Activated naive CD8-positive, alpha-beta T cell treated with anti-CD3 and anti-CD28 coated beads for 36 hours (primary cell): Measurements from ENCODE around the gene FBXW10. TPM values are rescaled to one million over a fixed set of nuclear protein-coding genes. Genes with fewer than 3 reads are reported as not detected.
"Not testable (repeated sequence)": the region's sequence is repeated elsewhere in the genome, so short reads cannot be mapped to it uniquely, and the experiment has no call there.

Experiments
- DNase-seq: peaks from one replicate; pipeline ENCODE4 v3.0.0; 2021
- H3K27ac Mint-ChIP-seq: one replicate; pipeline ENCODE4 v1.8.0; 2022; ENCODE audit warnings: mild to moderate bottlenecking, moderate library complexity, mixed read lengths
- H3K27me3 Mint-ChIP-seq: one replicate; pipeline ENCODE4 v1.8.0; 2022; ENCODE audit warnings: mild to moderate bottlenecking, mixed read lengths
- H3K36me3 Mint-ChIP-seq: one replicate; pipeline ENCODE4 v1.8.0; 2021; ENCODE audit warnings: mild to moderate bottlenecking, mixed read lengths
- H3K4me1 Mint-ChIP-seq: one replicate; pipeline ENCODE4 v1.8.0; 2021; ENCODE audit warnings: mixed read lengths
- H3K4me3 Mint-ChIP-seq: one replicate; pipeline ENCODE4 v1.8.0; 2022; ENCODE audit warnings: mild to moderate bottlenecking, moderate library complexity, mixed read lengths
- H3K9me3 Mint-ChIP-seq: one replicate; pipeline ENCODE4 v1.8.0; 2022; ENCODE audit warnings: mixed read lengths
- total RNA-seq, 2 experiments: library from RNA; stranded (reverse); gene quantifications; one replicate each; pipeline ENCODE4 v1.2.3, GENCODE V29; 2021

Gene FBXW10
- total RNA-seq, 2 experiments from 2014 or later, result not detected

- H3K9me3 Mint-ChIP-seq, DNase-seq, H3K4me1 Mint-ChIP-seq, H3K27me3 Mint-ChIP-seq, H3K27ac Mint-ChIP-seq, H3K4me3 Mint-ChIP-seq, H3K36me3 Mint-ChIP-seq: not testable (repeated sequence)
These were observed 4.0 kb upstream of the FBXW10 start for GRCh38 chr17:18739616-18740391.

DNA sequence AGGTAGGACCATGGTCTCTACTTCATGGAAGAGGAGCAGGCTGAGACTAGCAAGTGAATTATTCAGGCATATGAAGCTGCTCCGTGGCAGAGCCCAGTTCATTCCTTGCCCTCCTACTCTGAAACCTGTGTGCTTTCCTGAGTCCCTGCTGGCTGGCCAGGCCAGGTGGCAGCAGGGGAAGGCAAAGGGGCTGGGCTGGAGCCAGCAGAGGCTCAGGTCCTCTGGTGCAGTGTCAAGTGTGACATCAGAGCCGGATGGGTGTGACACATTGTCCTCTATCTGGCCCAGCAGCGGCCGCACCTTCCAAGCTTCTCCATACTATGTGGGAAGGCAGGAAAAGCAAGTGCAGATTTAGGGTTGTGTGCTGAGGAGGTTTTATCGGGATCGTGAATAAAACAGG lies 2.6 kb upstream of the FBXW10 start:
- H3K36me3 Mint-ChIP-seq, H3K27ac Mint-ChIP-seq, H3K4me1 Mint-ChIP-seq, H3K27me3 Mint-ChIP-seq, H3K4me3 Mint-ChIP-seq, DNase-seq, H3K9me3 Mint-ChIP-seq: not testable (repeated sequence)

- not testable (repeated sequence) for H3K4me1 Mint-ChIP-seq, DNase-seq, H3K4me3 Mint-ChIP-seq, H3K27me3 Mint-ChIP-seq, H3K27ac Mint-ChIP-seq, H3K36me3 Mint-ChIP-seq, H3K9me3 Mint-ChIP-seq
These were observed 872 bp downstream of the FBXW10 start for GRCh38 chr17:18744726-18745125.

- H3K9me3 Mint-ChIP-seq, DNase-seq, H3K27me3 Mint-ChIP-seq, H3K4me3 Mint-ChIP-seq, H3K27ac Mint-ChIP-seq, H3K36me3 Mint-ChIP-seq, H3K4me1 Mint-ChIP-seq: not testable (repeated sequence)
These were observed 2.7 kb downstream of the FBXW10 start for GRCh38 chr17:18746551-18746950.

DNA sequence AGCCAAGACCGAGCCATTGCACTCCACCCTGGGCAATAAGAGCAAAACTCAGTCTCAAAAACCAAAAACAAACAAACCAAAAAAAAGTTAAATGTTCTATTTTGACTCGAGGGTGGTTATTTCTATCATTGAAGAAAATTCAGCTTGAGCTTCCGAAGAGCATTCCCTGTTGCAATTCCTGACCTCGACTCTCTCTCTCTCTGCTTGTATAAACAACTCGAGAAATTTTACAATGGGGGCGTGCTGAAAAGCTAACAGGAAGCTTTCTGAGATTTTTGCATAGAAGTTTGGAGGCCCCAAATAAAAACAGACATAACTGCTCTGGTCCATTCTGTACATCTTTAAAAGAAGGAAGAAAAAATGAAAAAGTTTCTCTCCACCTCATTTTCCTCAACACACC lies 3.6 kb downstream of the FBXW10 start:
- H3K9me3 Mint-ChIP-seq, DNase-seq, H3K4me1 Mint-ChIP-seq, H3K27me3 Mint-ChIP-seq, H3K27ac Mint-ChIP-seq, H3K4me3 Mint-ChIP-seq, H3K36me3 Mint-ChIP-seq: not testable (repeated sequence)

DNA sequence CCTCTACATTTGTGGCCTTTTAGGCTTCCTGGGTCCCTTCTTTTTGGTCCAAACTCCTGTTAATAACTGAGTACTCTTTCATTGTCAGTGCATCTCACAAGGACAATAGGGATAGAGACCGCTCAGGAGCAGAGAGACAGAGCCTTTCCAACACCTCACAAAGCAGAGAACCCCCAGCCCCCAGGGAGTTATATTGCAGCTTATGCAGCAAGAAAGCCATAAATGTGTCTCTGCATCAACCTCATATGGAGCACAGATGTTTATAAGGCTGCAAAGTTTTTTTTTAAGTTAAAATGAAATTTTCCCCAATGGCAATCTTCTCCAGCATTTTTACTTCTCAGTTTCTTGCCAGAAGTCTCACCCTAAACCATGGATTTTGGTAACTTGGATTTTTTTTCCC lies 6.4 kb downstream of the FBXW10 start:
- not testable (repeated sequence) for H3K9me3 Mint-ChIP-seq, H3K27me3 Mint-ChIP-seq, H3K36me3 Mint-ChIP-seq, H3K27ac Mint-ChIP-seq, H3K4me1 Mint-ChIP-seq, H3K4me3 Mint-ChIP-seq, DNase-seq

DNA sequence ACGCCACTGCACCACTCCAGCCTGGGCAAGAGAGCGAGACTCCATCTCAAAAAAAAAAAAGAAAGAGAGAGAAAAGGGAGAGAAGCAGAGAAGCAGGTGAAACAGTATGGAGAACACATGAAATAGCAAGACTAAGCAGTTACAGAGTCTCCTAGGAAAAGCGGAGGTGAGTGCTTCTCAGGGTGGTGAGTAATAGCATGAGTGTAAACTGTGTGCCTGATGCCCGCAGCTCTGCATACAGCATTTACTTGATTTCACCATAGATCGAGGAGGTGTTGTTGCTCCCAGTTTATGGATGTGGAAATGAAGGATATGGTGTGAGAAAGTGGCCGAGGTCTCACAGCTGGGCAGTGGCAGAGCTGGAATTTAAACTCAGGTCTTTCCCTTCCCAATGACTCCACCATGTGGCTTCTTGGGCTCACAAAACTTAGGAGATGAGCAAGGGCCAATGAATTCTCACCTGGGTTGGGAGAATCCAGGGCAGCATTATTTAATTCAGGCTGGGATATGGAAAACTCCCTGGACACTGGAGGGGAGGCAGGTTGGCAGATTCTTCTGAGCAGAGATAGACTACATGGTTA lies 10.1 kb downstream of the FBXW10 start:
- not testable (repeated sequence) for H3K4me1 Mint-ChIP-seq

DNA sequence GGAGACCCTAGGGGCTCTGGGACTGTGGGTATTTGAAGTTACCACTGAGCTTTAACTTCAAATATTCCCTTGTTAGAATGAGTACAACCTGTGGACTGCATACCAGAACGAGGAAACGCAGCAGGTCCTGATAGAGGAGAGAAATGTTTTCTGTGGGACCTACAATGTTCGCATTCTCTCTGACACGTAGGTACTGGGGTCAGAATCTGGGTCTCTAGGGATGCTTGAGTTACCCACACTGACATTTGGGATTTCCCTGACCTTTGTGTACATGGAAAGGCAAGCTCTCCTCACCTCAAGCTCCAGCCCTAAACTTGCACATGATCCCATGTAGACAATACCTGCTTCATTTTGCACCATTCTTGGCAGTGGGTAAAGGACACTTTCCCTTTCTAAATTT lies 12.1 kb downstream of the FBXW10 start:
- H3K27ac Mint-ChIP-seq, H3K4me3 Mint-ChIP-seq, DNase-seq, H3K9me3 Mint-ChIP-seq, H3K36me3 Mint-ChIP-seq, H3K27me3 Mint-ChIP-seq, H3K4me1 Mint-ChIP-seq: not testable (repeated sequence)

More for the DNA sequence above, 10.1 kb downstream of the FBXW10 start:
- DNase-seq, H3K36me3 Mint-ChIP-seq, H3K9me3 Mint-ChIP-seq, H3K27me3 Mint-ChIP-seq, H3K4me3 Mint-ChIP-seq, H3K27ac Mint-ChIP-seq: not testable (repeated sequence)

- H3K36me3 Mint-ChIP-seq, H3K4me3 Mint-ChIP-seq, H3K27me3 Mint-ChIP-seq, H3K9me3 Mint-ChIP-seq, DNase-seq, H3K4me1 Mint-ChIP-seq, H3K27ac Mint-ChIP-seq: not testable (repeated sequence)
These were observed 13.7 kb downstream of the FBXW10 start for GRCh38 chr17:18757368-18758044.

- H3K27me3 Mint-ChIP-seq, H3K27ac Mint-ChIP-seq, H3K9me3 Mint-ChIP-seq, H3K36me3 Mint-ChIP-seq, H3K4me1 Mint-ChIP-seq, H3K4me3 Mint-ChIP-seq, DNase-seq: not testable (repeated sequence)
These were observed 14.5 kb downstream of the FBXW10 start for GRCh38 chr17:18758344-18758743.

GRCh38 chr17:18760221-18760620 lies 16.4 kb downstream of the FBXW10 start:
- H3K27me3 Mint-ChIP-seq, DNase-seq, H3K36me3 Mint-ChIP-seq, H3K9me3 Mint-ChIP-seq, H3K4me1 Mint-ChIP-seq, H3K4me3 Mint-ChIP-seq, H3K27ac Mint-ChIP-seq: not testable (repeated sequence)

GRCh38 chr17:18770572-18770971 lies 26.7 kb downstream of the FBXW10 start:
- H3K4me3 Mint-ChIP-seq, H3K27ac Mint-ChIP-seq, DNase-seq, H3K4me1 Mint-ChIP-seq, H3K9me3 Mint-ChIP-seq, H3K36me3 Mint-ChIP-seq, H3K27me3 Mint-ChIP-seq: not testable (repeated sequence)

GRCh38 chr17:18771066-18771465 lies 27.2 kb downstream of the FBXW10 start:
- H3K4me3 Mint-ChIP-seq, H3K9me3 Mint-ChIP-seq, H3K4me1 Mint-ChIP-seq, H3K27me3 Mint-ChIP-seq, H3K36me3 Mint-ChIP-seq, DNase-seq, H3K27ac Mint-ChIP-seq: not testable (repeated sequence)

GRCh38 chr17:18772471-18772870 lies 28.6 kb downstream of the FBXW10 start:
- H3K9me3 Mint-ChIP-seq, result no peaks in the 10 kb centered on the region
- DNase-seq, result no peak
- no peaks in the 10 kb centered on the region for H3K27me3 Mint-ChIP-seq
- no peaks in the 10 kb centered on the region for H3K36me3 Mint-ChIP-seq
- H3K4me3 Mint-ChIP-seq, result no peak overlapping the region
- H3K27ac Mint-ChIP-seq, result no peak overlapping the region
- peaks cover 6% of the 10 kb centered on the region for H3K4me1 Mint-ChIP-seq

GRCh38 chr17:18780991-18781718 lies 37.3 kb downstream of the FBXW10 start, which contains the start of gene TVP23B:
TSS of gene TVP23B (plus strand) at chr17:18781183. CDS start at chr17:18781294, 111 bp downstream.
- Mint-ChIP-seq H3K36me3 (peaks cover 15% of the 10 kb centered on the region), H3K4me3 (peak within 1 kb of the TSS; percentile 84), H3K4me1 (peaks cover 16% of the 10 kb centered on the region), H3K27ac (peak within 1 kb of the TSS; percentile 92)
- not testable (repeated sequence) for H3K9me3 Mint-ChIP-seq, H3K27me3 Mint-ChIP-seq
- DNase-seq, result peak; percentile 95
